Inferior parietal cortex (tissue), 1 donor: ENCODE data around the gene AGPAT3.

Experiments used
- DNase-seq: peaks from one replicate; pipeline ENCODE4 v3.0.0-alpha.2; 2016; ENCODE audit errors: extremely low spot score

Gene AGPAT3

GRCh38 chr21:43906585-43907370 lies 41.8 kb downstream of the AGPAT3 start:
- no peak for DNase-seq

- DNase-seq, result no peak
These were observed 42.7 kb downstream of the AGPAT3 start for GRCh38 chr21:43907751-43908150.

GRCh38 chr21:43908167-43908566 lies 43.1 kb downstream of the AGPAT3 start:
- no peak for DNase-seq

- no peak for DNase-seq
These were observed 44.8 kb downstream of the AGPAT3 start for GRCh38 chr21:43909741-43910400.

GRCh38 chr21:43910460-43910859 lies 45.4 kb downstream of the AGPAT3 start:
- DNase-seq, result no peak

GRCh38 chr21:43911015-43911934 lies 46.3 kb downstream of the AGPAT3 start:
- no peak for DNase-seq

- DNase-seq, result no peak
These were observed 47.0 kb downstream of the AGPAT3 start for GRCh38 chr21:43911935-43912487.

- no peak for DNase-seq
These were observed 47.5 kb downstream of the AGPAT3 start for GRCh38 chr21:43912500-43912899.

GRCh38 chr21:43912910-43913309 lies 47.9 kb downstream of the AGPAT3 start:
- no peak for DNase-seq

- no peak for DNase-seq
These were observed 48.9 kb downstream of the AGPAT3 start for GRCh38 chr21:43913928-43914327.

- no peak for DNase-seq
These were observed 51.1 kb downstream of the AGPAT3 start for GRCh38 chr21:43916076-43916475.

- DNase-seq, result no peak
These were observed 51.9 kb downstream of the AGPAT3 start for GRCh38 chr21:43916691-43917514.

- DNase-seq, result no peak
These were observed 52.7 kb downstream of the AGPAT3 start for GRCh38 chr21:43917515-43918384.

- DNase-seq, result no peak
These were observed 53.4 kb downstream of the AGPAT3 start for GRCh38 chr21:43918385-43918947.

- DNase-seq, result no peak
These were observed 54.3 kb downstream of the AGPAT3 start for GRCh38 chr21:43919283-43919682.

- no peak for DNase-seq
These were observed 55.1 kb downstream of the AGPAT3 start for GRCh38 chr21:43919871-43920801.

- no peak for DNase-seq
These were observed 56.6 kb downstream of the AGPAT3 start for GRCh38 chr21:43921571-43921978.
